GM21381 (cell line): Measurements from ENCODE around the gene AAMP.
A peak's percentile ranks its signal among the peaks of the same experiment; 100 is the strongest.

Experiments
- ATAC-seq: cut with Tn5 transposase; IDR thresholded peaks from one replicate; pipeline ENCODE4 v1.9.1; 2021; ENCODE audit warnings: mild to moderate bottlenecking, moderate library complexity; ENCODE audit not compliant: unreplicated experiment

Gene AAMP

DNA sequence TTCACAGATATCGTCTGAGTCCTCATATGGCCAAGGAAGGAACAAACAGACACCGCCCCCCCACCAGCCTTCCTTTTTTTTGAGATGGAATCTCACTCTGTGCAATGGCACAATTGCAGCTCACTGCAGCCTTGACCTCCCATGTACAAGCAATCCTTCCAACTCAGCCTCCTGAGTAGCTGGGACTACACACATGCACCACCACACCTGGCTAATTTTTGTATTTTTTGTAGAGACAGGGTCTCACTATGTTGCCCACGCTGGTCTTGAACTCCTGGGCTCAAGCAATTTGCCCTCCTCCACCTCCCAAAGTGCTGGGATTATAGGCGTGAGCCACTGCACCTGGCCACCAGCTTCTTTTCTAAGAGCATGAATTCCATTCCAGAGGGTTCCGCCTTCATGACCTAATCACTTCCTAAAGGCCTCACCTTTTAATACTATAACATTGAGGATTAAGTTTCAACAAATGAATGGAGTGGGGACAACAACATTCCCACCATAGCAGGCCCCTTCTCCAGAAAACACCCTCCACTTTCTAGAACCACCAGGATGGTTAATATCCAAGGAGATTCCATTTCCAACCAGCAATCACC is 24.6 kb upstream of the AAMP start:
- no peak for ATAC-seq

GRCh38 chr2:218293715-218294429 is 23.9 kb upstream of the AAMP start:
- no peak for ATAC-seq

GRCh38 chr2:218292048-218293014 is 22.4 kb upstream of the AAMP start, which contains the start of gene TMBIM1:
Gene TMBIM1, minus strand, starts transcription at chr2:218292503. Its CDS starts 10,362 bp downstream, at chr2:218282141.
- peak; percentile 74 for ATAC-seq

GRCh38 chr2:218291318-218292047 is 21.5 kb upstream of the AAMP start:
- no peak for ATAC-seq

GRCh38 chr2:218290316-218291261 is 20.7 kb upstream of the AAMP start:
- ATAC-seq: peak; percentile 53

DNA sequence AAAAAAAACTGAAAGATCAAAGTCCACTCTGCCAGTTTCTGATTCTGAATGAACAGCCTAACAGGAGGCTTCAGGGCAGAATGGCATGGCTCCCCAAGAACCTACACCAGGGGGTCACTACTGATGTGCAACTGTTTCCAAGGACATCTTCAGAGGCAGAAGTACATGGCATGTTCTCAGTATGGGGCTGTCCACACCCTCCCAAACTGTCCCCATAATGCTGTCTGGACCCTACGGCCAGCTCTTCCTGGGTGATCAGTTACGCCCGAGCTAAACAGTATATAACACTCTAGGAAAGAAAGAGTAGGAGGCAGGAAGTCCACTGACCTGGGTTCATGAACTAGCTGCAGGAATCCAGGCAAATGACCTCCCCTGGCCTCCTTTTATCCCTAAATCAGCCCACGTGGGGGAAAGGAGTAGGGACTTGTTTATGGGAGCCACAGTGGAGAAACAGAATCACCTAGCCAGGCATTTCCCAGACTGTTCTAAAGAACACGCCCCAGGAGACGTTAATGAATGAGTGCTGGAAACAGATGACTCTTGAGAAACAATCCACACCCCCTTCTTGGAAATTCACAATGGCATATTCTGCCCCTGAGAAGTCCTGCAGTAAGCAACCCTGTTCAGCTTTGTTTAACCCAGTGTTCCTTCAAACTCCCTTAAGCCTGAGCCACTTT is 19.8 kb upstream of the AAMP start:
- ATAC-seq: no peak

DNA sequence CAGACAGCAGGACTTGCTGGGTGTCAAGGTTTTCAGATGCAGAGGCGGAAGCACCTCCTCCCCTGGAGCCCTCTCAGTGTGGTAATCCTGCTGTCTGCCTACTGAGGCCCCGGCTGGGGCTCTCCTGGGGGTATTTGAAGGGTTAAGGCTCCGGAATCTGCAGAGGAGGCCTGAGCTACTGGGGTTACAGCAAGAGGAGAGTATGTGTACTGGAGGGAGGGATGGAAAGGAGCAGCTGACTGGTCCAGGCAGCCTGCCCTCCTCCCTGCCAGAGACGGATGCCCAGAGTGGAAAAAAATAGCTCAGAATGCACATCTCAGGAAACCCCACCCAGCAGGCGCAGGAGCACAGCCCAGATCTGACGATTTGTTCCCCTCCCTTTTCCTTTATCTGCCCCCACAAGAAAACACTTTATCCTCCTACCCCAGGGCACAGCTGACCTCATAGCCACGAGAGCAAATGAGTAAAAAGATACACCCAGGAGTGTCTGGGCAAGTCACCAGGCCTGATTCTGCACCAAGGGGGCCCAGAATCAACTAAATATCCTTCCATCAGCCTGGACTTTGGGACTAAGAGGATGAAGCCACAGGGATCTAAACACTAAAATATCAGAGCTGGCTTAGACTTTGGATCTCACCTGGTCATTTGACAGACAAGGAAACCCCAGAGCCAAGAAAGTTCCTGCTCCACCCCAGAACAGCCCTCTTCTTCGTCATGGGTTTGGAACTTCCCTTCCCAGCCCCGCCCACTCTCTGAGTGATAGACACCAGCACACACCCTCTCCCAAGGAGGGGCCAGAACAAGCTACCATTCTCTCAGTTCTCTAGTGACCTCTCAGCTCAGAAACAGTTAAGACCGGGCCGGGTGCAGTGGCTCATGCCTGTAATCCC is 16.9 kb upstream of the AAMP start:
- peak; percentile 57 for ATAC-seq

GRCh38 chr2:218285604-218286003 is 15.7 kb upstream of the AAMP start:
- ATAC-seq: no peak

GRCh38 chr2:218284106-218284811 is 14.3 kb upstream of the AAMP start:
- ATAC-seq: peak; percentile 42

DNA sequence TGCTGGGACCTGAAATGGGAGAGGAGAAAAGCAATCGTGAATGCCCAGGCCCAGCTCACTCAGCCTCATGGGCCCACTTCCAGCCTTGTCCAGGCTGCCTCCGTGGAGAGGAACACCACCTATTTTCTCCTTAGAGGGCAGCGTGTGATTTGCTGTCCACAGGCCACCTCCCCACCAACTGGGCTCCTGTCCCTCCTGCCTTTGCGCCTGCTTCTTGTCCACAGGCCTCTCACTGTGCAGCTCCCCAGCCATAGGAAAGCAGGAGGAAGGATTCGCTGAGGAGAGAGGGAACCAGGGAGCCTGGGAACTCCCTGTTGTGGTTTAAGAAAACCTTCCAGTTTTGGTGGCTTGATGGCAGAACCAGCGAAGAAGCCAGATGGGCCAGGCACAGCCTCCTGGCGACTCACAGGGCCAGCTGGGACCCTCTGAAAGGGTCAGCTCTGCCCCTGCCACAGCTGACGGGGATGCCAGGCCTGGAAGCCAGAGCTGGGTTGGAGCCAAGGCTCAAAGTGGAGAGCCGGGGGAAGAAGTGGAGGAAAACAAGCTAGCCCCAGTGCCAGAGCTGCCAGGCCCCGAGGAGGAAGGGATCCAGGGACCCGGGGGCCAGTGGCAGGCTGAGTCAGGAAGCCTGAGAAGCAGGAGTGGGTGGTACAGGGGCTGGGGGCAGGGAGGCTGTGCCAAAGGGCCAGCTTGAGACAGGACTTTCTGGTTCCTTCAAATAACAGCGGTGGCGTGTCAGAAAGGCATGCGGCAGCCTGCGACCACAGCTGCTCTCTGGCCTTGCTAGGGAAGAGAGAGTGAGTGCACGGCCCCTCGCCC is 12.4 kb upstream of the AAMP start:
- no peak for ATAC-seq

DNA sequence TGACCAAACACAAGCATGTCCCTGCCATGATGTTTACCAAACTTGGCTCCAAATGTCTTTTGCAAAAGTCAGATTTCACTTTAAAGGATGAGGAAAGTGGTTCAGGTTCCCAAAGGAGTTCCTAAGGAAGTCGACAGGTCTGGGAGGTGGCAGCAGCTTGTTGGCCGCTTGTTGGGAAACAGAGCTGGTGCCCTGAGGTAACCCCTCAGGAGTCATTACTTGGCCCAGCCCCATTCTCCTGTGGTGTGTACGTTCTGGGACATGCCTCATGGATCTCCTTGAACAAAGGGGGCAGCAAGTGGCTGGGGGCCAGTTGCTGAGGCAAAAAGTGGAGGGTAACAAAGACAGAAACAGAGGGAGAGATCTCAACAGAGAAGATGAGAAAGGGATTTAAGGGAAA is 11.5 kb upstream of the AAMP start:
- no peak for ATAC-seq

DNA sequence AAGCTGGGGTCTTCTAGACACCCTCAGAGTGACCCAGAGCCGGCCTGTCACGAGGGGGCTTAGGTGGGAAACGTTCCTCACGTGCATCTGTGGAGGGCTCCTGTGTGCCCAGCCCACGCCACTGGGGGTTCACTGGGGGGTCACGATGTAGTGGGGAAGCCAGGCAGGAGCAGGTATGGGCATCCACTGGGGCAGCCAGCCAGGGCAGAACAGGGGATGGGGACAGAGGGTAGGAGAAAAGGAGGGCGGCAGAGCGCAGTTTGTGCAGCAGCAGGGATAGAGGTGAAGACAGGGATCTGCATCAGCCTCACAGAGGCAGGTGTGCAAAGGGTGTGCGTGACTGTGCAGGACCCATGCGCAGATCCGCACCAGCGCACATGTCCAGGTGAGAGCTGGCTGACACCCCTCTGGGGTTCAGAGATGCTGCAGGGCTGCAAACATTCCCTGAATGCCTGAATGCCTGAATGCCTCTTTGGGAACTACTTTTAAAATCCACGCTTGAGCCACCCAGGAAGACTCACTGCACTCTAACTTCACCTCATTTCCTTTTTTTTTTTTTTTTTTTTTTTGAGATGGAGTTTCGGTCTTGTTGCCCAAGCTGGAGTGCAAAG is 10.4 kb upstream of the AAMP start:
- ATAC-seq: no peak

GRCh38 chr2:218278531-218279360 is 8.8 kb upstream of the AAMP start:
- no peak for ATAC-seq

DNA sequence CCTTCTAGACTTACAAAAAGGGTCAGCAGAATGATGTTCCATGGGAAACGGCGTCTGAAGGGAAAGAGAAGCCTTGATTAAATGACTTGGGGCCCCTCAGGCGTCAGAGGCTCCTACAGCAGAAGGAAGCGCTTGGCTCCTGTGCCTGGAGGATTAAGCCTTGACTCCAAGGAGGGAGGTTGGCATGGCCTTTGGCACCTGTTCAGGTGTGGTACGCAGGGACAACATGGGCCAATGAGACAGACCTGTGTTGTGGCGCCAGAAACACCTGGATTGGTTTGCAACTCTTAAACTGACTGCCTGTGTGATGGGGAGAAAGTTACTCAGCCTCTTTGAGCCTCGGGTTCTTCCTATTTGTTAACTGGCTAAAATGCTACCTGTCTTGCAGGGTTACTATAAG is 8.0 kb upstream of the AAMP start:
- ATAC-seq: no peak

DNA sequence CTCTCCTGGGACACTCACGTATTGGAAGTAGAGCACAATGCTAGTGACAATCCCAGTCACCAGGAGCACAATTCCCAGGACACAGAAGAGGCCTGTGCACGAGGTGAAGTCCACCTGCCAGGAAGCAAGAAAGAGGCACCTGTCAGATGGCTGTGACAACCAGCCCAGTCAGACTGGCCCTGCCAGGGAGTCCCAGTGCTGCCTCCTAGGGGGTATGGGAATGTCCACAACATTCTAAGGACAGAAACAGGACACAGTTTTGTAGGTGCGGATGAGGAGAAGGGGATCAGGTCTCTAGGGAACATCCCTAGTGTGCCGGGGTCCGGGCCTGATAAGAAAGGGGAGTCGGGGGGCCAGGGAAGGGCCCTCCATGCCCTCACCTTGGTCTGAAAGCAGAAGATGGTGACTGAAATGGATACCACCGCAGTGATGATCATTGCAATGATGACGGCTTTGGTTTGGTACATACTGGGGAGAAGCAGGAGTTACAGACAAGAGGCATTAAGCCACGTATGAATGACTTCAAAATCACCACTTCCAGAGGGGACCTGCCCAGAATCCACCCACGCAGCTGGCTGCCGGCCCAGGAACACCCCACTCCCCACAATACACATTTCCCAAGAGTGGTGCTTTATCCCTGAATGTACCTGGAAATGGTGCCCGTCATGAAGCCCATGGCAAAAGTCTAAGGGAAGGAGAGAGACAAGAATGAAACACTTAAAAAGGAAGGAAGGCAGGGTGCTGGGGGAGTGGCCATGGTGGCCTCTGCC is 7.2 kb upstream of the AAMP start:
- ATAC-seq: no peak
